Panc1 (cell line): Measurements from ENCODE around the gene DNAJA3.

ENCODE experiments used
- CTCF ChIP-seq: fragments of 450-650 bp; IDR thresholded peaks from 2 replicates; pipeline ENCODE4 v1.5.1; 2017; ENCODE audit warnings: mild to moderate bottlenecking
- POLR2AphosphoS5 ChIP-seq: IDR thresholded peaks from 2 replicates; pipeline ENCODE4 v1.6.1; 2012; ENCODE audit warnings: mild to moderate bottlenecking, low read depth, low read length, moderate library complexity
- REST ChIP-seq, 2 experiments: IDR thresholded peaks; 2 replicates each; pipeline ENCODE4 v1.6.1; 2011 to 2012; ENCODE audit warnings: low read depth in 2 of 2, control low read depth in 1 of 2, low read length in 1 of 2, mild to moderate bottlenecking in 1 of 2, moderate library complexity in 1 of 2; ENCODE audit not compliant: insufficient read depth in 1 of 2
- SIN3A ChIP-seq: IDR thresholded peaks from 2 replicates; pipeline ENCODE4 v1.6.1; 2012; ENCODE audit warnings: low read depth, mild to moderate bottlenecking, low read length, moderate library complexity, borderline replicate concordance; ENCODE audit not compliant: insufficient read depth

- TF ChIP-seq CTCF (no peak), POLR2AphosphoS5 (no peak), SIN3A (no peak), REST (IDR thresholded peaks at IDR 0.05; ENCODE audit: insufficient read depth in 1 of 2, low read depth in 2 of 2, low read length in 1 of 2) (no peak)
Measured at GRCh38 chr16:4481963-4482362, 56.3 kb downstream of the DNAJA3 start.
